Measurements from ENCODE around the gene CRACR2A. TPM values are rescaled to one million over a fixed set of nuclear protein-coding genes. Genes with fewer than 3 reads are reported as not detected.

The CRACR2A gene
- total and polyA plus RNA-seq, 2 of the 8 experiments (the other 6 are each of a cell fraction or from before 2014, with no cell fraction given): 0.85 to 3.2 TPM

GRCh38 chr12:3628629-3629028 is 124.3 kb downstream of the CRACR2A start:
- Histone ChIP-seq H3K36me3 (ENCODE audit: control insufficient read depth in 2 of 4, insufficient read depth in 4 of 4, low read length in 3 of 4) (no peaks in the 10 kb centered on the region), H3K27me3 (replicated peaks in 1 of 4; ENCODE audit: control insufficient read depth in 3 of 4, extremely low read depth in 1 of 4, insufficient read depth in 3 of 4, low read length in 3 of 4) (no peaks in the 10 kb centered on the region), H4K20me1 (replicated peaks in 1 of 2; ENCODE audit: control insufficient read depth in 1 of 2, insufficient read depth in 2 of 2, low read length in 2 of 2) (peaks cover 0 to 1% of the 10 kb centered on the region in 2 experiments), H2AFZ (ENCODE audit: low read length) (no peak overlapping the region), H2BK120ac (replicated peaks; ENCODE audit: low read depth, low read length) (no peak overlapping the region), H4K91ac (replicated peaks; ENCODE audit: insufficient read length, low read length) (no peak overlapping the region), H2BK20ac (ENCODE audit: low read length) (no peak overlapping the region), H2AK5ac (ENCODE audit: low read depth, low read length) (no peak overlapping the region; the same call in 1 of the 2 replicates), H3K23ac (ENCODE audit: insufficient read length) (no peak overlapping the region), H3K4me1 (replicated peaks in 1 of 4; ENCODE audit: control insufficient read depth in 3 of 4, insufficient read depth in 4 of 4, low read length in 3 of 4) (no peaks in the 10 kb centered on the region; a peak in 1 of 7 replicates), H4K5ac (ENCODE audit: insufficient read length, low read depth, low read length) (no peak overlapping the region), H3K4me2 (ENCODE audit: insufficient read depth in 1 of 2, low read depth in 2 of 2, low read length in 2 of 2) (no peak overlapping the region), H2BK5ac (ENCODE audit: low read depth, low read length) (no peak overlapping the region), H3K23me2 (ENCODE audit: low read depth, low read length) (no peaks in the 10 kb centered on the region), H3K79me2 (ENCODE audit: control insufficient read depth in 1 of 2, insufficient read depth in 2 of 2, low read length in 2 of 2) (no peaks in the 10 kb centered on the region), H4K8ac (ENCODE audit: extremely low read depth, insufficient read depth, low read length) (no peak overlapping the region; the same call in 1 of the 2 replicates), H3K14ac (ENCODE audit: insufficient read length) (no peak overlapping the region), H3K9ac (replicated peaks in 1 of 4; ENCODE audit: extremely low read depth in 1 of 4, low read depth in 3 of 4, low read length in 3 of 4) (no peak overlapping the region), H3K18ac (ENCODE audit: extremely low read depth, low read length) (no peak overlapping the region), H2BK15ac (ENCODE audit: low read length) (no peak overlapping the region), H2BK12ac (ENCODE audit: low read depth, low read length) (no peak overlapping the region), H3K79me1 (ENCODE audit: low read depth, low read length) (no peaks in the 10 kb centered on the region), H3K27ac (ENCODE audit: low read depth, low read length) (no peak overlapping the region), H3K4me3 (ENCODE audit: extremely low read depth in 1 of 4, insufficient read depth in 2 of 4, low read depth in 3 of 4, low read length in 4 of 4) (no peak overlapping the region), H3K56ac (replicated peaks; ENCODE audit: insufficient read length, low read depth, low read length) (no peak overlapping the region), H3K9me3 (ENCODE audit: insufficient read depth in 2 of 2, low read depth in 1 of 2, low read length in 1 of 2) (no peaks in the 10 kb centered on the region), H3K4ac (replicated peaks; ENCODE audit: insufficient read length, low read depth, low read length) (no peak overlapping the region)
- POLR2A ChIA-PET (ENCODE audit: partially characterized antibody): no interaction called here
- DNase-seq (ENCODE audit: low read depth in 1 of 2, low spot score in 2 of 2) (no peak), FAIRE-seq (no peak)
- CTCF ChIA-PET (ENCODE audit: partially characterized antibody): interaction anchor here (0.9 to 2.6 kb wide), 4 partner anchors 11 to 328 kb away, joined by 4 to 6 read pairs (median 4); no protein-coding TSS in a partner anchor
- 78% methylated on average over 8 of the region's 8 CpGs; no CpG with 5 or more reads in 1 of the 2 experiments for whole genome bisulfite sequencing, 2 experiments (ENCODE audit: extremely low coverage in 1 of 2, insufficient coverage in 1 of 2, insufficient read length in 1 of 2, insufficient replicate concordance in 2 of 2, low coverage in 1 of 2, low lambda C conversion rate in 2 of 2, missing lambda C conversion rate in 1 of 2)
- no peak for TF ChIP-seq MAFK (IDR thresholded peaks at IDR 0.05; ENCODE audit: low read depth, low read length)
- peak in 2 of 3 experiments; percentile 14 to 18; a peak in 2 of 4 replicates for TF ChIP-seq CTCF (IDR thresholded peaks at IDR 0.05; ENCODE audit: control extremely low read depth in 1 of 3, insufficient read depth in 1 of 3, low read depth in 1 of 3, low read length in 3 of 3)
- TF ChIP-seq RAD21 (IDR thresholded peaks at IDR 0.05 in 1 of 2, conservative IDR thresholded peaks at IDR 0.05 in 1 of 2; ENCODE audit: low read depth in 2 of 2, low read length in 2 of 2): peak in 1 of 2 experiments; percentile 36; a peak in 2 of 4 replicates
